Neural cell (in vitro differentiated cells): ENCODE results near the gene CELSR1. TPM values are rescaled to one million over a fixed set of nuclear protein-coding genes. Genes with fewer than 3 reads are reported as not detected.

Source experiments
- H2AFZ ChIP-seq: fragments of 200-600, 300-800 bp; sonication (generic), shearing (Covaris generic); 2 replicates; pipeline ENCODE4 v1.6.0; 2014; ENCODE audit warnings: low read depth, mild to moderate bottlenecking, antibody characterized with exemption, low read length, moderate library complexity
- H3F3A ChIP-seq: fragments of 200-600 bp; shearing (Covaris generic); 2 replicates; pipeline ENCODE4 v1.6.1; 2016; ENCODE audit warnings: mild to moderate bottlenecking, moderate library complexity, mixed read lengths, antibody characterized with exemption, low read length; ENCODE audit not compliant: insufficient read depth, poor library complexity, severe bottlenecking
- H3K27ac ChIP-seq: fragments of 200-600, 300-800 bp; sonication (generic), shearing (Covaris generic); 2 replicates; pipeline ENCODE4 v1.5.1; 2014; ENCODE audit warnings: mild to moderate bottlenecking, low read length, moderate library complexity
- H3K27me3 ChIP-seq: fragments of 300-800, 200-600 bp; sonication (generic), shearing (Covaris generic); 2 replicates; pipeline ENCODE4 v1.6.0; 2014; ENCODE audit warnings: mild to moderate bottlenecking, low read depth, low read length, moderate library complexity; ENCODE audit not compliant: insufficient read depth
- H3K36me3 ChIP-seq: fragments of 300-800, 200-600 bp; sonication (generic), shearing (Covaris generic); 2 replicates; pipeline ENCODE4 v1.5.1; 2014; ENCODE audit warnings: mild to moderate bottlenecking, antibody characterized with exemption, low read length, moderate library complexity; ENCODE audit not compliant: insufficient read depth
- H3K4me2 ChIP-seq: fragments of 300-800, 200-600 bp; sonication (generic), shearing (Covaris generic); 2 replicates; pipeline ENCODE4 v1.6.0; 2014; ENCODE audit warnings: mild to moderate bottlenecking, low read length
- H3K4me3 ChIP-seq: fragments of 300-800, 200-600 bp; sonication (generic), shearing (Covaris generic); 2 replicates; pipeline ENCODE4 v1.5.1; 2014; ENCODE audit warnings: mild to moderate bottlenecking, low read length, moderate library complexity
- H3K79me2 ChIP-seq: fragments of 200-600 bp; shearing (Covaris generic); replicated peaks from 2 replicates; pipeline ENCODE4 v1.6.0; 2014; ENCODE audit warnings: mild to moderate bottlenecking, low read length, moderate library complexity; ENCODE audit not compliant: insufficient read depth
- H3K9ac ChIP-seq: fragments of 300-800, 200-600 bp; sonication (generic), shearing (Covaris generic); 2 replicates; pipeline ENCODE4 v1.6.1; 2016; ENCODE audit warnings: mild to moderate bottlenecking, low read length, mixed read lengths
- H3K9me2 ChIP-seq: fragments of 200-600 bp; shearing (Covaris generic); 2 replicates; pipeline ENCODE4 v1.6.1; 2016; ENCODE audit warnings: mild to moderate bottlenecking, low read length, mixed read lengths; ENCODE audit not compliant: insufficient read depth
- H3K9me3 ChIP-seq: fragments of 200-600, 300-800 bp; sonication (generic), shearing (Covaris generic); 2 replicates; pipeline ENCODE4 v1.6.1; 2016; ENCODE audit warnings: mild to moderate bottlenecking, mixed run types, low read length, moderate library complexity, mixed read lengths
- H4K20me1 ChIP-seq: fragments of 200-600 bp; shearing (Covaris generic); 2 replicates; pipeline ENCODE4 v1.6.1; 2016; ENCODE audit warnings: mild to moderate bottlenecking, mixed run types; ENCODE audit not compliant: insufficient read depth
- EP300 ChIP-seq: fragments of 450-650 bp; conservative IDR thresholded peaks from 2 replicates; pipeline ENCODE4 v1.6.1; 2014; ENCODE audit warnings: antibody characterized with exemption, mild to moderate bottlenecking, moderate library complexity; ENCODE audit not compliant: poor library complexity, severe bottlenecking
- EZH2 ChIP-seq: fragments of 200-600, 300-800 bp; shearing (Covaris generic), sonication (generic); IDR thresholded peaks from 2 replicates; pipeline ENCODE4 v1.6.1; 2014; ENCODE audit warnings: antibody characterized with exemption, low read length, borderline replicate concordance, mild to moderate bottlenecking; ENCODE audit not compliant: insufficient read depth, poor library complexity, severe bottlenecking
- MXI1 ChIP-seq: fragments of 450-650 bp; conservative IDR thresholded peaks from 2 replicates; pipeline ENCODE4 v1.6.1; 2014; ENCODE audit warnings: antibody characterized with exemption, mild to moderate bottlenecking; ENCODE audit not compliant: poor library complexity, severe bottlenecking
- POLR2AphosphoS5 ChIP-seq: IDR thresholded peaks from 2 replicates; pipeline ENCODE4 v1.6.1; 2012
- RAD21 ChIP-seq: fragments of 450-650 bp; conservative IDR thresholded peaks from 2 replicates; pipeline ENCODE4 v1.6.1; 2014; ENCODE audit warnings: antibody characterized with exemption, mild to moderate bottlenecking, moderate library complexity
- SMC3 ChIP-seq: fragments of 450-650 bp; conservative IDR thresholded peaks from 2 replicates; pipeline ENCODE4 v1.6.1; 2014; ENCODE audit warnings: antibody characterized with exemption, mild to moderate bottlenecking, moderate library complexity; ENCODE audit not compliant: poor library complexity
- TAF1 ChIP-seq: IDR thresholded peaks from 2 replicates; pipeline ENCODE4 v1.6.1; 2012; ENCODE audit warnings: low read depth
- polyA plus RNA-seq: library from polyadenylated mRNA; depleted of rRNA; stranded (reverse); fragments of >200 nt; gene quantifications from 2 replicates; pipeline ENCODE4 v1.2.3, GENCODE V29; 2014
- TF ChIP-seq, protein P1 (sequence below): IDR thresholded peaks from 2 replicates; pipeline ENCODE4 v1.6.1; 2012; ENCODE audit warnings: borderline replicate concordance
- TF ChIP-seq, protein P2 (sequence below): fragments of 450-650 bp; IDR thresholded peaks from 2 replicates; pipeline ENCODE4 v1.5.1; 2014; ENCODE audit warnings: antibody characterized with exemption, mild to moderate bottlenecking, moderate library complexity; ENCODE audit not compliant: poor library complexity, severe bottlenecking

CELSR1 gene
- polyA plus RNA-seq, 1 donor from 2014 or later: 0.14 TPM

DNA sequence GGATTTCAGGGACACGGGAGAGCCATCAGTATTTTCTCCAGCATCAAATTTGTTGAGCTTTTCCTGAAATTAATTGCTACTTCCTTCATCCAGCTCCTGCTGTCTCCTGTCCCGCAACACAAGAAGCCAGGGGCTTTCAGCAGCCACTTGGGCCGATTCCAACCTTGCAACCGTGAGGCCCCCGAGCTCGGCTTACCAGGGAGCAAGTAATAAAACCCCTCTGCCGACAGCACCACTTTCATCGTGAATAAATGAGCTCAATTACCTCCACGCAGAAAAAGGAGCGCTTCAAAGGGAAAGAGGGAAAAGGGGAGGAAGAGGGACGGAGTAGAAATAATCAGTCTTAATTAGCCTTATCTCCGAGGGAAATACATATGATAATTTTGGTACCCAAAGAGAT lies 76.6 kb downstream of the CELSR1 start:
- Histone ChIP-seq H3F3A (no peaks in the 10 kb centered on the region), H3K36me3 (no peaks in the 10 kb centered on the region), H3K4me2 (no peak overlapping the region), H3K27me3 (no peaks in the 10 kb centered on the region), H3K79me2 (no peaks in the 10 kb centered on the region), H3K27ac (no peak overlapping the region), H4K20me1 (no peaks in the 10 kb centered on the region), H3K9me3 (no peaks in the 10 kb centered on the region), H2AFZ (no peak overlapping the region), H3K9me2 (no peaks in the 10 kb centered on the region), H3K9ac (no peak overlapping the region), H3K4me3 (peak overlapping the region; percentile 18)
- TF ChIP-seq EP300 (no peak), RAD21 (no peak), SMC3 (no peak), POLR2AphosphoS5 (no peak), TAF1 (no peak), MXI1 (no peak), EZH2 (no peak)
- TF ChIP-seq, protein P1, sequence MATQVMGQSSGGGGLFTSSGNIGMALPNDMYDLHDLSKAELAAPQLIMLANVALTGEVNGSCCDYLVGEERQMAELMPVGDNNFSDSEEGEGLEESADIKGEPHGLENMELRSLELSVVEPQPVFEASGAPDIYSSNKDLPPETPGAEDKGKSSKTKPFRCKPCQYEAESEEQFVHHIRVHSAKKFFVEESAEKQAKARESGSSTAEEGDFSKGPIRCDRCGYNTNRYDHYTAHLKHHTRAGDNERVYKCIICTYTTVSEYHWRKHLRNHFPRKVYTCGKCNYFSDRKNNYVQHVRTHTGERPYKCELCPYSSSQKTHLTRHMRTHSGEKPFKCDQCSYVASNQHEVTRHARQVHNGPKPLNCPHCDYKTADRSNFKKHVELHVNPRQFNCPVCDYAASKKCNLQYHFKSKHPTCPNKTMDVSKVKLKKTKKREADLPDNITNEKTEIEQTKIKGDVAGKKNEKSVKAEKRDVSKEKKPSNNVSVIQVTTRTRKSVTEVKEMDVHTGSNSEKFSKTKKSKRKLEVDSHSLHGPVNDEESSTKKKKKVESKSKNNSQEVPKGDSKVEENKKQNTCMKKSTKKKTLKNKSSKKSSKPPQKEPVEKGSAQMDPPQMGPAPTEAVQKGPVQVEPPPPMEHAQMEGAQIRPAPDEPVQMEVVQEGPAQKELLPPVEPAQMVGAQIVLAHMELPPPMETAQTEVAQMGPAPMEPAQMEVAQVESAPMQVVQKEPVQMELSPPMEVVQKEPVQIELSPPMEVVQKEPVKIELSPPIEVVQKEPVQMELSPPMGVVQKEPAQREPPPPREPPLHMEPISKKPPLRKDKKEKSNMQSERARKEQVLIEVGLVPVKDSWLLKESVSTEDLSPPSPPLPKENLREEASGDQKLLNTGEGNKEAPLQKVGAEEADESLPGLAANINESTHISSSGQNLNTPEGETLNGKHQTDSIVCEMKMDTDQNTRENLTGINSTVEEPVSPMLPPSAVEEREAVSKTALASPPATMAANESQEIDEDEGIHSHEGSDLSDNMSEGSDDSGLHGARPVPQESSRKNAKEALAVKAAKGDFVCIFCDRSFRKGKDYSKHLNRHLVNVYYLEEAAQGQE: no peak
- TF ChIP-seq, protein P2, sequence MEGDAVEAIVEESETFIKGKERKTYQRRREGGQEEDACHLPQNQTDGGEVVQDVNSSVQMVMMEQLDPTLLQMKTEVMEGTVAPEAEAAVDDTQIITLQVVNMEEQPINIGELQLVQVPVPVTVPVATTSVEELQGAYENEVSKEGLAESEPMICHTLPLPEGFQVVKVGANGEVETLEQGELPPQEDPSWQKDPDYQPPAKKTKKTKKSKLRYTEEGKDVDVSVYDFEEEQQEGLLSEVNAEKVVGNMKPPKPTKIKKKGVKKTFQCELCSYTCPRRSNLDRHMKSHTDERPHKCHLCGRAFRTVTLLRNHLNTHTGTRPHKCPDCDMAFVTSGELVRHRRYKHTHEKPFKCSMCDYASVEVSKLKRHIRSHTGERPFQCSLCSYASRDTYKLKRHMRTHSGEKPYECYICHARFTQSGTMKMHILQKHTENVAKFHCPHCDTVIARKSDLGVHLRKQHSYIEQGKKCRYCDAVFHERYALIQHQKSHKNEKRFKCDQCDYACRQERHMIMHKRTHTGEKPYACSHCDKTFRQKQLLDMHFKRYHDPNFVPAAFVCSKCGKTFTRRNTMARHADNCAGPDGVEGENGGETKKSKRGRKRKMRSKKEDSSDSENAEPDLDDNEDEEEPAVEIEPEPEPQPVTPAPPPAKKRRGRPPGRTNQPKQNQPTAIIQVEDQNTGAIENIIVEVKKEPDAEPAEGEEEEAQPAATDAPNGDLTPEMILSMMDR: no peak

DNA sequence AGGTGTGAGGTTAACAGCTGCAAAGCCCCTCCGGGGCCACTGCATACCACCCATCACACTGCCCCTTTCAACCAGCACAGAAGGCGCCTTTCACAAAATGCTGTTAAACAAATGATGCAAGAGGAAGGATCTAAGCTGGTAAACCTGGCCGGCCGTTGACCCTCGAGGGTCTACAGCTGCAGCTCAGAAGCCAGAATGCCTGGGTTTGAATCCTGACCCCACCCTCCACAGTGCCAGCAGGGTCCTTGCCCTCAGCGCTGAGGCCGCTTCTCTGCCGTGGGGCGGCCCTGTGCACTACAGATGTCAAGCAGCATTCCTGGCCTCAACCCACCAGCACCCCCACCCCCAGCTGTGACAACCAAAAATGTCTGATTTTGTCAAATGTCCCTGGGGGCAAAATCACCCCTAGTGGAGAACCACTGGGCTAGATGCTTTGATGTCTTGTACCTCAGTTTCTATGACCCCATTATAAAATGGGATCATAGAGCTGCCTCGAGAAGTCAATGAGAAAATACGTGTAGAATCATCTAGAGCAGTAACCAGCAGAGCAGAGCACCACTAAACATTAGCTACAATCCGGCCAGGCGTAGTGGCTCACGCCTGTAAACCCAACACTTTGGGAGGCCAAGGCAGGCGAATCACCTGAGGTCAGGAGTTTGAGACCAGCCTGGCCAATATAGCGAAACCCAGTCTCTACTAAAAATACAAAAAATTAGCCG lies 77.9 kb downstream of the CELSR1 start:
- Histone ChIP-seq H3K9me2 (no peaks in the 10 kb centered on the region), H3K36me3 (no peaks in the 10 kb centered on the region), H3K9me3 (no peaks in the 10 kb centered on the region), H3K27ac (no peak overlapping the region), H3K27me3 (no peaks in the 10 kb centered on the region), H3K79me2 (no peaks in the 10 kb centered on the region), H3K4me3 (no peak overlapping the region), H2AFZ (no peak overlapping the region), H3F3A (no peaks in the 10 kb centered on the region), H4K20me1 (no peaks in the 10 kb centered on the region), H3K9ac (no peak overlapping the region), H3K4me2 (no peak overlapping the region)
- no peak for TF ChIP-seq MXI1
- TF ChIP-seq, protein P2: no peak
- TF ChIP-seq EZH2: no peak
- no peak for TF ChIP-seq SMC3
- no peak for TF ChIP-seq EP300
- no peak for TF ChIP-seq TAF1
- TF ChIP-seq, protein P1: no peak
- no peak for TF ChIP-seq POLR2AphosphoS5
- no peak for TF ChIP-seq RAD21
